Esophagus muscularis mucosa (tissue), 4 donors: ENCODE results near the gene TSPAN32.

Experiments
- EP300 ChIP-seq: sonication (generic); formaldehyde crosslinking; IDR thresholded peaks from one replicate; pipeline ENCODE4 v1.6.1; 2017; ENCODE audit warnings: antibody characterized with exemption
- POLR2A ChIP-seq: fragments of 450-650 bp; IDR thresholded peaks from one replicate; pipeline ENCODE4 v1.6.1; 2017; ENCODE audit warnings: antibody characterized with exemption, moderate library complexity, mild to moderate bottlenecking, low read depth
- TF ChIP-seq, protein P1 (sequence below), 3 experiments: fragments of 200-600 bp in 2 of 3; fragments of 450-650 bp in 1 of 3; sonication (generic) in 2 of 3; IDR thresholded peaks; one replicate each; pipeline ENCODE4 v1.5.1; 2017 to 2019; ENCODE audit warnings: antibody characterized with exemption in 3 of 3, mild to moderate bottlenecking in 2 of 3, moderate library complexity in 1 of 3

DNA sequence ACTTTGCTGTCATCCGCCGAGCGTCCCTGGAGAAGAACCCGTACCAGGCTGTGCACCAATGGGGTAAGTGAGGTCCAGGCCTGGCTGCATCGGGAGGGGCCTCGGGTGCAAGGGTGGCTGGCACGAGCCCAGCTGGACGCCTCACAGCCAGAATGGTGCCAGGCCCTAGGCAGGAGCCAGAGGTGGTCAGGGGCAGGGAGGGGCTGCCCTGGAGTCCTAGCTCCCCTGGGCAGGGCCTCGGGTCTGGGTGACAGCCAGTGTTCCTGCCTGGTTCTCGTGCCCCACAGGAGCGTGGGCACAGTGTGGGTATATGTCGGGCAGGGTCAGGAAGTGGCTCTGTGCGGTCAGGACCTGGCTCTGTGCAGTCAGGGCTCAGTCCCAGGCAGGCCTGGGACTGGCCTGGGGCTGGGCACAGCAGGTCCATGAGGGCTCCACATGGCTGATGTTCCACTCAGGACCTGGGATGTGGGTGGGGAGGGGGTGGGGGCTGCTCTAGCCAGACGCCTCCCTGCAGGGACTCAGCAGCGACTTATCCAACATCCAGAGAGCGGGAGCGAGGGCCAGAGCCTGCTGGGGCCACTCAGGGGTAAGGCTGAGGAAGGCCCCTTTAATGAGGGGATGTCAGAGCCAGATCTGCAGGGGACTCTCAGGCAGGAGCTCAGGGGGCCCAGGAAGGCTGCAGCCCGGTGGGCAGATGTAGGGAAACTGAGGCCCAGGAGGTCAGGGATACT, 1.2 kb downstream of the TSPAN32 start:
- TF ChIP-seq, protein P1, sequence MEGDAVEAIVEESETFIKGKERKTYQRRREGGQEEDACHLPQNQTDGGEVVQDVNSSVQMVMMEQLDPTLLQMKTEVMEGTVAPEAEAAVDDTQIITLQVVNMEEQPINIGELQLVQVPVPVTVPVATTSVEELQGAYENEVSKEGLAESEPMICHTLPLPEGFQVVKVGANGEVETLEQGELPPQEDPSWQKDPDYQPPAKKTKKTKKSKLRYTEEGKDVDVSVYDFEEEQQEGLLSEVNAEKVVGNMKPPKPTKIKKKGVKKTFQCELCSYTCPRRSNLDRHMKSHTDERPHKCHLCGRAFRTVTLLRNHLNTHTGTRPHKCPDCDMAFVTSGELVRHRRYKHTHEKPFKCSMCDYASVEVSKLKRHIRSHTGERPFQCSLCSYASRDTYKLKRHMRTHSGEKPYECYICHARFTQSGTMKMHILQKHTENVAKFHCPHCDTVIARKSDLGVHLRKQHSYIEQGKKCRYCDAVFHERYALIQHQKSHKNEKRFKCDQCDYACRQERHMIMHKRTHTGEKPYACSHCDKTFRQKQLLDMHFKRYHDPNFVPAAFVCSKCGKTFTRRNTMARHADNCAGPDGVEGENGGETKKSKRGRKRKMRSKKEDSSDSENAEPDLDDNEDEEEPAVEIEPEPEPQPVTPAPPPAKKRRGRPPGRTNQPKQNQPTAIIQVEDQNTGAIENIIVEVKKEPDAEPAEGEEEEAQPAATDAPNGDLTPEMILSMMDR (IDR thresholded peaks at IDR 0.05), result no peak
- no peak for TF ChIP-seq EP300
- no peak for TF ChIP-seq POLR2A
